Measurements from ENCODE around the gene CHST14.

CHST14 gene, protein sequence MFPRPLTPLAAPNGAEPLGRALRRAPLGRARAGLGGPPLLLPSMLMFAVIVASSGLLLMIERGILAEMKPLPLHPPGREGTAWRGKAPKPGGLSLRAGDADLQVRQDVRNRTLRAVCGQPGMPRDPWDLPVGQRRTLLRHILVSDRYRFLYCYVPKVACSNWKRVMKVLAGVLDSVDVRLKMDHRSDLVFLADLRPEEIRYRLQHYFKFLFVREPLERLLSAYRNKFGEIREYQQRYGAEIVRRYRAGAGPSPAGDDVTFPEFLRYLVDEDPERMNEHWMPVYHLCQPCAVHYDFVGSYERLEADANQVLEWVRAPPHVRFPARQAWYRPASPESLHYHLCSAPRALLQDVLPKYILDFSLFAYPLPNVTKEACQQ

DNA sequence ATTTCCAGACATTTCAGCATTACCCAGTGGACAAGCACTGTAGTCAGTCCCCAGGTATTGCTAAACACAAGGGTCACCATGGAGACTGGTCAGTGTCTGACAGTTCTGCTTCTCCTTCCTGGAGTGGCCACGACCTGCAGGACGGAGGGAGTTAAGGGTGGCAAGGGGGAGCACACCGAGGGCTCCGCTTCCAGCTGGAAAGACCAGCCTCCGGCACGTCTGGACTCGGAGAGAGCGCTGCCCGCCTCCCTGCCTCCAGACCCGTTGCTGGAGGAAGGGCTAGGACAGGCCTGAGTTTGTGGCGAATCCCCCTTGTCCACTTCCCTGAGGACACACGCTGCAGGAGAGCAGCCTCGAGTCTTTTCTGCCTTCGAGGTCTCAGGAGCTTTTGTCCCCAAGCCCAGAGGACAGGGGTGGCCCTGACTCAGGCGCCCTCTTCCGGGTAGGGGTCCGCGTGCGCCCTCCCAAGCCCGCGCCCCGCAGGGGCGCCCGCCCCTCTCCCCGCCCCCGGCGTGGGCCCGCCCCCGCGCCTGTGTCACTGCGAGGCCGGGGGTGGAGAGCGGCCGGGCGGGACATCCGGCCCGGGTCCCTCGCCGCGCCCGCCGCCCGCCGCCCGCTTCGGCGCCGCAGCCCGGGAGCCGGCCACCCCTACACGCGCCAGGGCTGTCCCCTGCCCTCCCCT lies at the start of gene CHST14:
Gene CHST14 (plus strand): TSS at position 562 of the 682 bp plus-strand sequence. CDS start 230 bp downstream, outside the sequence.
- no peak for DNase-seq

DNA sequence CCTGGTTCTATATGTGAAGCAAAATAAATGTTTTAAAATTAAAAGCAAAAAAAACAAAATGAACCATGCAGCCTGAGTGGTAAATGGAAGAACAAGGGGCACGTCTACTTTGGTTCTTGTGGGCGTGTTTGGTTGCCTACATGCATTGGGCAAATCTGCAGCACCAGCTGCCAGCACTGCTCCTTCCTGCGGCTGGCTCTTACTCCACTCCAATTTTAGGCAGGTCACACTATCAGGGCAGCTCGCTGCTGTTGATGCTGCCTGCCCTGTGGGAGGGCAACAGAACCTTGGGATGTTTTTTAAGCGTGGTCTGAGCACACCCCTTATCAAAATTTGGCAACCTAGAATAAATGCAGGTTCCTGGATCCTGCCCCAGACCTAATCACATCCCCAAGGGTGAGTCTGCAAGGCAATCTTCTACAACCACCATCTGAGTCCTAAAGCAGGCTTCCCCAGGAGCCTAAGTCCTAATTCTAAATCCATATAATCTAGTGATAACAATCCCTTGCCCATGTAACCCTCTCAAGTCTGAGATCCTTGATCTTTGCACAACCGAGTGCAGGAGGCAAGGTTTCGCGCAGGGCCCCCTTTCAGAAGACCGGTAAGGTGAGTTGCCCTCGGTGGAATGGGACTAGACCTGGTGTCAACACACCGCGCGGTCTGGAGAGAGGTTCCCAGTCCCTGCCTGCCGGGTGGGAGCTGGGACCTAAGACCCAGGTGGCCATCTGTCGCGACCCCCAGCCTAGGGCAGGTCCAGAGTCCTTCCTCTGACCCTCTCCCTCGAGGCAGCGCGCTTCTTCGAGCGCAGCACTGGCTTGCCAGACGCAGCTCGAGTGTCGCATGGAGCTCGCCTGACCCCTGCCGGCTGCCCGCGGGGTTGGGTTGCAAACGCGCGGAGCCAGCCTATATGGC lies 49.3 kb upstream of the CHST14 start:
- DNase-seq = no peak

DNA sequence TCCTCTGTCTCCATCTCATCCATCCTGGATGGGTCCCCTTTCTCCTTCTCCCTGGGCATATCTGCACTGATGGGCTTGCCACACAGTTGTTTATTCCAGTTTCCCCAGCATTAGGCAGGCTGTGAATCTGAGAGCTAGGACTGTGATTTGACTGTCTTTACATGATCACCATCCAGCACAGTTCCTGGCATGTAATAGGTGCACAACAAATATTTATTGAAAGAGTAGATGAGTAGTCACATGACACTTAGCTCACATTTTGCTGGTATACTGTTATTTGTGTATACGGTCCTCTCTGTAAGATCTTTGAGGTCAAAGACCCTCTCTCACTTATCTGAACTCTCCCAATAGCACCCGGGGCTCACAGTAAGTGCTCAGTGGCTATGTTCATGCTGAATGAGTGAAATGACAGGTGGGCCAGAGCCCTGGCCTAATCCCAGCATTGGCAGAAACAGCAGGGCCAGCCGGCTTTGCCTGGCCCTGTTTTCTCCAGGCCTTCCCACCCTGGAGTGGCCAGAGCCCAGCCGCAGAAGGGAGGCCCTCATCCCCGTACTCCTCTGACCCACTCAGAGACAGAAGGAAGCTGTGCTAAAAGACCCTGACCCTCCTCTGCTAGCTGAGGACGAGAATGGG lies 46.2 kb upstream of the CHST14 start:
- DNase-seq = no peak

DNA sequence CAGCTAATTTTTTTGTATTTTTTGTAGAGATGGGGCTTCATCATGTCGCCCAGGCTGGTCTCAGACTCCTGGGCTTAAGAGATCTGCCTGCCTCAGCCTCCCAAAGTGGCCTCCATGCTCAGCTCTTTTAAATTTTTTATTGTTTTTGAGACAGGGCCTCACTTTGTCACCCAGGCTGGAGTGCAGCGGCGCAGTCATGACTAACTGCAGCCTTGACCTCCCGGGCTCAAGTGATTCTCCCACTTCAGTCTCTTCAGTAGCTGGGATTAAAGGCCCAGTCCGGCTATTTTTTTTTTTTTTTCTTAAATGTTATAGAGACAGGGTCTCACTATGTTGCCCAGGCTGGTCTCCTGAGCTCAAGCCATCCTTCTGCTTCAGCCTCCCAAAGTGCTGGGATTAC lies 45.1 kb upstream of the CHST14 start:
- no peak for DNase-seq

- DNase-seq = no peak
Observed at GRCh38 chr15:40427188-40427587, 43.6 kb upstream of the CHST14 start.

DNA sequence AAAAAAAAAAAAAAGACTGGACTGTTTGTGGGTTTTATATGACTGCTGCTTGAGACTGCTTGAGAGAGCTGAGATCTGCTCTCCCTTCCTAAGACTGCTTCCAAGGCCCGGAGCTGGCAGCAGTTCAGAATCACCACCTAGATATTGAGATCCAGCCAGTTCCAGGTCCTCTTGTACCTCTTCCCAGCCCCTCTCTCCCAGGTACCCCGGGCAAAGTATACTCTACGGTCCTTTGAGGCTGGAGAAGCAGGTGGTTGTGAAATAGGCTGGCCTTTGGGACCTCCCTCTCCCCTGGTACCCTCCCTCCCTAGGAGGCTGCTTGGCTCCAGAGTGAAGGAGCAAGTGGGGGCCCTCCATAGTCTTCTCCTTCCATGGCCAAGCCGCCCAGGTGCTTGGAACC lies 42.6 kb upstream of the CHST14 start:
- no peak for DNase-seq

DNA sequence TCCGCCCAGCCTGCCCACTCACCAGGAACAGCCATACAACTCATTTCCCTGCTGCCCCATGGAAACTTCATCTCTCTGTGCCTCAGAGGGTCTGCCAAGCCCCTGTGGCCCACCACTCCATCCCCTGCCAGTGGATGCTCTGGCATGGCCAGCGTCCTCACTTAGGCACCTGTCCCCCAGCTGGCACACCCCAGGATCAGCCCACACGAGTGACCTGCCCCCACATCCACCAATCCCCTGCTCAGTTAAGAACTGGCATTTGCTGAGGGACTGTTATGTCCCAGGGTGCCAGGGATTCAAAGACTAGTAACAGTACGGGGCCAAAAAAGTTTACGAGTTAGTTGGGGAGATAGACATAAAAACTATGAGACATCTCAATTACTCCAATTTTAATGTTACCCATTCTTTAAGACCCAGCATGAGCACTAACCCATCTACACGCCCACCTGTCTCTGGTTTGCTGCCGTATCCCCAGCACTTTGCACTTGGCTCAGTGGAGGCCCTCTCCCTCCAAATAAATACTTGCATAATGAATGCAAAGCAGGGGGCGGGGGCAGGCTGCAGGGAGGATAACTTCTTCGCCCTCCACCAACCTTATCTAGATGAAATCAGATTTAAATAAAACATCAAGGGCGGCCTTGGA lies 41.6 kb upstream of the CHST14 start:
- DNase-seq = no peak

GRCh38 chr15:40430271-40430805 lies 40.4 kb upstream of the CHST14 start:
- no peak for DNase-seq

- no peak for DNase-seq
Observed at GRCh38 chr15:40435023-40435709, 35.6 kb upstream of the CHST14 start.

DNA sequence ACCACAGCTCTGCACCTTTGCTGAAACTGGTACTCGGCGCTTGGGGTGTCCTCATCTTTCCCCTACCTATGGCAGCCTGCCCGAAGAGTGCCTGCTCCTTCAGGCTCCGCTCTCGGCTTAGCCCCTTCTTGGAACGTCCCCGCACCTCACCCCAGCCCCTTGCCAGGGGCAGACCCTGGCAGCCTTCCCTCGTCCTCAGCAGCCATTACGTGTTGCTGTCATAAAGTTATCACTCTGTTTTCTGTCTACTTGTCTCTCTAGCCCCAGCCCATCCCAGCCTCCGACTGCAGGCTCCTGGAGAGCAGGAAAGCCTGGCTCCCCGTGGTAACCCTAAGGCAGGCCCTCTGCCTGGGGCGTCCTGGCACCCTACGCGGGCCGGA lies 35.1 kb upstream of the CHST14 start:
- DNase-seq = no peak

DNA sequence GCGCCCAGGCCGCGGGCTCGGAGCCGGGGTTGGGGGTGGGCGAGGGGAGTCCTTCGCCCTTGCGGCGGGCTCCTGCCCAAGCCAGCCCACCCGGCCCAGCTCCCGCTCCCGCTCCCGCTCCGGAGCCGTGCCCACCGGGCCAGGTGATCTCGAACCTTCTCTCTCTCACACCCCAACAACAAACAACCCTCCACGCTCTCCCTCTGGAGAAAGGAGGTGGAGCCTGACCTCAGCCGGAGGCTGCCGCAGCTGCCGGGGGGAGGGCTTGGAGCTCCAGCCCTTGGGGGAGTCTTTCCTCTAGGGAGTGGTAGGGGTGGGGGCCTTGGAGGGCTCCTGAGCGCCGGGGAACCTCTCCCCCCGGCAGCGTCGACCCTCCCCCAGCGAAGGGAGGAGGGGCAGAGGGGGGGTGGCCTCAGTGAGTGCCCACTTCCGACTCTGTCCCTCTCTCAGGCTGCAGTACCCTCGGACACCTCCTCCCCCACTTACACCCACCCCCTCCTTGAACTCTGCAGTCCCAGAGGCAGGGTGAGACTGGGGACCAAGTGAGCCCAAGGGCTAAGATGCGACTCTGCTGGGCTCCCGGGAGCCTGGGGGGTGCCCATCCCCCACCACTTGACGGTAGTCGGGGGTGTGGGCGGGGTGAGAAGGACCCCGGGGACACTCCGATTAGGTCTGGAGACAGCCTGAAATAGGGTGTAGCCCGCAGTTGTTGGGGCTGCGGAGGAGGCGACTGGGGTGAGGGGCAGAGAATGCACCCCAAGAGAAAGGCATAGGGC lies 34.5 kb upstream of the CHST14 start:
- DNase-seq = no peak

DNA sequence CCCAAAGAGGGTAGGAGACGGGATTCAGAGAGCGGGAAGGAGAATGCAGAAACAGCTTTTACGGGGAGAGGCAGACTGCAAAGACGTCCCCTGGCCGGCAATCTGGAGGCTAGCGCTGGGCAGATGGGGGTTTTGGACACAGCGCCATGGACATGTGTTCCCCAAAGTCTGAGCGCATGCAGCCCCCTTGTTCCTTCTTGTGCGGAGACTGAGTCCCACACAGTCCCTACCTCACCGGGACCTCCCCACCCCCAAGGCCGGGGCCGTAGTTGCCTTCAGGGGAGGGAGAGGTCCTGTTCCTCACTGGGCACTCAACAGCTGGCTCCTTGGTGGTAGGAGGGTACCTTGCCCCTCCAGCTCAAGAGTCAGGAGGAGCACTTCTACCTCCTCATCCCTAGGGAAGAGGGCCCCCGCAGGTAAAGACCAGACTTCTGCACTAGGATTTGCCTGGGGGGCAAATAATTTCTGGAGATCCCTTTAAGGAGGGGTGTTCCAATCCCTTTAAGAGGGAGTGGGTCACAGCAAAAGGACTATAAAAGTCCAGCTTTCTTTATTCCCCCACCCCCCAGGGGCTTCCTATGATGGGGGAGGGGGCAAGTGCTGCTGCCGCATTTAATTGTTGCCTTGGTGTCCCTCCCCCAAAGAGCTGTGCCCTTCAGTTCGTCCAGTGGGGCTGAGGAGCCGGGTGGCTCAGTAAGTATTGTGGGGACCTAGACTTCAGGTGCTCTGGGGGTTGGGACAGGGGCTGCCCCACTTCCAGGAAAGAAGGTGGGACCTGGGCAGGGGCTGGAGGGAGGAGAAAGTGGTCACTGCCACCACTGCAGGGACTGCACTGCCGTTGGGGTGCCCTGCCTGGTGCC lies 33.7 kb upstream of the CHST14 start:
- DNase-seq = no peak

GRCh38 chr15:40437752-40438687 lies 32.8 kb upstream of the CHST14 start:
- DNase-seq = no peak

DNA sequence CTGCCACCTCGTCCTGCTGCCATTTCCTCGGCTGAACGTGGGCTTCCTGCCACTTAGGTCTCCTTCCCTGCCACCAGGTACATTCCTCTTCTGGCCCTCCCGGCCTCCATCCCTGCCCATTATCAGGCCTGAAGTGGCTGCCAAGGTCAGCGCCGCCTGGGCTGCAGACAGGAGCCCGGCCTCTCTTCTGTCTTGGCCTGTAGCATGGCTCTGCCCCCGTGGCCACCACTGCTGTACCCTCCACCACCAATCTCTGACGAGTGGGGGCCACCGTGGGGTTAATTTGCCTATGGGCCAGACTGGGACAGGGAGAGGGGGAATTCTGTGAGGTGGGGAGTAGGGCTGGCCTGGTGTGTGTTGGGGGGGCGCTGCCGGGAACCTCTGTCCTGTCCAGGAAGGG lies 32.1 kb upstream of the CHST14 start:
- no peak for DNase-seq

DNA sequence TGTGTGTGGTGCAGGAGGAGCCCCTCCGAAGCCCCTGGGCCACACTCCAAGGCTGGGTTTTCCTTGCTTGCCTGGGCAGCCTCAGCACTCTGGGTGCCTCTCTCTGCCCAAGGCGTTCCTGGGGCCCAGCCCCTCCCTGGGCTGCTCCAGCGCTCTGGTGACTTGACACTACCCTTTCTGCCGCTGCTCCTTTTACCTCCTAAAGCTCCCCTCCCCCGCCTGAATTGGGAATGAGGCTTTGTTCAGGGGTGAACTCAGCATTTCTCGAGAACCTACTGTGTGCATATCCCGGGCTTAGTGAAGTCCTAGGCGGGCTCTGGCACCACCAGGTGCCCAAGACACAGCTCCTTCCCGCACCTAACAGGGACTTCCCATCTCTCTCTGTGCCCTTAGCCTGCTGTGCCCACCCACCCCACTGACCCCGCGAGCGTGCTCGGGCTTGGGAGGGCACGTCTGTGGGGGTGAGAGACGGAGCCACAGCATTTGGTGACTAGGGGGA lies 31.3 kb upstream of the CHST14 start:
- no peak for DNase-seq

- DNase-seq = no peak
Observed at GRCh38 chr15:40439960-40440742, 30.6 kb upstream of the CHST14 start.
